GM21390 (cell line): ENCODE results near the gene SHLD1.

ENCODE experiments used
- ATAC-seq: cut with Tn5 transposase; IDR thresholded peaks from one replicate; pipeline ENCODE4 v1.9.1; 2021; ENCODE audit not compliant: unreplicated experiment

SHLD1 gene

GRCh38 chr20:5888041-5888440 is 137.8 kb downstream of the SHLD1 start:
- ATAC-seq = no peak

DNA sequence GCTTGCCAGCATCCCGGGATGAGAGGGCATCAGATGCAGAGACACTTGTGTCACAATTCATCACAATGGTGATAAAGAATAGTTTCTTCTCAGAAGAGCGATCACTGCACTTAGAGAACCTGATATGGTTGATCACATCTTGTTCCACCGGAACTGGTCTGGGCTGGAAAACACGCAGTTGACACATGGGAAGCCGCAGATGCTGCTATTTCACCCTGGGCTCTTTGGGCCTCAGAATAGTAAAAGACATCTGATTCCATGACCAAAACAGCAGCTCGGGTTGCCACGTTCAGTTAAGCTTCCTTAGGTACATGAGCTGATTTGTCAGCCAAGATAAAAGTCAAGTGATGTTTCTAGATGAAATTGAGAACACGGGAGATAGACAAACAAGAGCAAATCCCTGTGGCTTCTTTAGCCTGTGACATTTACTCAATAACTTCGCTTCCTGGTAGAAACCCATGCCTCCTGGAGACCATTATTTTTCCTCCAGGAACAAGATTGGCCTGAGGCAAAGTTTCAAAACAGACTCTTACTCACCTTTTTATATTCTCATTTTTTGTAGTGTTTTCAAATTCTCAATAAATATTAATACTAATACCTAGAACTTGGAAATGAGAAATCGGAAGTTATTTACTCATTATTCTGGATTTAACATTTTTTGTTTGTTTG is 140.7 kb downstream of the SHLD1 start:
- ATAC-seq = no peak

DNA sequence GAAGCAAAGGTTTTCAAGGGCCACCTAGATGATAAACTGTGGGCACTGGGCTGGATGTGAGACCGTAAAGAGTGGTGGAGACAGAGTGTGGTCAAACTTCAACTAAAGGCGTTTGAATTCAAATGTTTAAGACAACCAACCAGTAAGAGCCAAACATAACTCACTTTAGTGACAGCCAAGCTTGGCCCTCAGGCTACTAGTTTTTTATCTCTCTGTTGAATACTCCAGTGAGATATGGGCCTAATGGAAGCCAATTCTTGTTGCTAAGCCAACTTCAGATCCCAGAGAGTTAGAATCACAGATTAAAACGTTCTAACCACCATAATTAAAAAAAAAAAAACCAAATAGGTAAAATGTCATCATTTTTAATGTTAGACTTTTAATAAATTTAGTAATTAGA is 142.9 kb downstream of the SHLD1 start:
- no peak for ATAC-seq

- no peak for ATAC-seq
Observed at GRCh38 chr20:5893621-5894020, 143.4 kb downstream of the SHLD1 start.

GRCh38 chr20:5895626-5896025 is 145.4 kb downstream of the SHLD1 start:
- ATAC-seq = no peak

GRCh38 chr20:5899444-5899843 is 149.2 kb downstream of the SHLD1 start:
- no peak for ATAC-seq

DNA sequence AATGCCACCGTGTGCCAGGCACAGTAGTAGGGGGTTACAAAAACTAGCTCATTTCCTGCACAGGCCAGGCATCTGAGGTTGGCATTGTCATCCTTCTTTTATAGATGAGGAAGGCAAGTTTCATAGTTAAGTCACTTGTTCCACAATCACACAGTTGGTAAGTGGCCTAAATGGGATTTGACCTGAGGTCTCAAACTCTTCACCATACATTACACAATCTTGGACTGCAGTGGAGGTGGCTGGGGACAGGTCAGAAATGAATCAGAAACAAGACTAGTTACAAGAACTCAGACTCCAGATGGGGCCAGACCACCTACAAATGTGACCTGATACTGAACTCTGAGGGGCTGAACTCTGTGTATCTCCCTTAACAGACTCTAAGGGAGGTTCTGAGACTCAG is 150.7 kb downstream of the SHLD1 start:
- no peak for ATAC-seq

DNA sequence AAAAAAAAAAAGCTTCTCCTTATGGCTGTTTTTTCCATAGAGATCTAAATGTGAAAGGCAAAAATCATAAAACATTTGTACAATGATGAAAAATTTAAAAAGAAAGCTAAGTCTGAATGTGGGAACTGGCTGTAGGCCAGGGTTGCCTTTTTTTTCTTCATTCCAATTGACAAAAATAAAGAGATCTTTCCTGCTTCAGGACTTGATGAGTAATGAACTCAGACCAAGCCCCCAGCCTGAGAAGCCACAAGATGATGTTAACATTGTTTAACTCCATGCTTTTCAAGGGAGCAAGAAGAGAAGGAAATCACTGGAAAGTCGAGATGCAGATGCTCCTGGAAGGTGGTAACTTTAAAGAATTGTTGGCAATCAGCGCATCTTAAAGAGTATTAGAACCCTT is 158.8 kb downstream of the SHLD1 start:
- ATAC-seq = no peak

DNA sequence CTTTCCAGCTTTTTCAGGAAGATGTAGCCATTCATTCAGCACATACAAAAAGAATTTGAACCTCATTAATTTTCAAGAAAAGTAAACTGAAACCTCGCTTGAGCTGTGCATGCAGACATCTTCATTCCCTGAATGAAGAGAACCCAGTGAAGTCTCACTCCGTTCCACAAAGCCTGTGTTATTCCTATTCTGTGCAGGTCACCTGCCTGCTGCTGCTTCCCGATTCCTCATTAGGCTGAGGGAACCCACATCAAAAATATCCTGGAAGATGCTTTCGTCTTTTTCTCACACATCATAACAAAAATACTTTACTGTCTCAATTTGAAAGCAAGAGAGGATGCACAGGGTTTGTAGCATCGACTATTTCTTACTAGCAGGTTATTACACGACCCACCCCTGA is 160.0 kb downstream of the SHLD1 start:
- no peak for ATAC-seq

DNA sequence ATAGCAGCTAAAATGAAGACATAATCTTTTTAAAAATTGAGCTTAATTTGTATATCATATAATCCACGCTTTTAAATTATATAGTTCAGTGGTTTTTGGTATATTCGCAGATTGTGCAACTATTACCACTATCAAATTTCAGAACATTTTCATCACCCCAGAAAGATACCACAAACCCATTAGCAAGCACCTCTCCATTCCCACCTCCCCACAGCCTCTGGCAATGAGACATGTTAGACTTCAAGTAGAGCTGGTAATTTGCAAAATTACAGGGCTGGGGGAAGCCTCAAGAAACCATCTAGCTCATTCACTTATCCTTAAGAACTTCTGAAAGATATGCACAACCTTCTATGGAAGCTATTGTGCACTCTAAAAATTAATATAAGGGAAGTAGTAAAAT is 163.0 kb downstream of the SHLD1 start:
- no peak for ATAC-seq
